Fibroblast of mammary gland (primary cell): Measurements from ENCODE around the gene EGFLAM.

Source experiments
- DNase-seq: peaks from one replicate; pipeline ENCODE4 v3.0.0-alpha.2; 2010; ENCODE audit warnings: low read depth
- H3K4me3 ChIP-seq: 2 replicates; pipeline ENCODE4 v1.5.1; 2011; ENCODE audit warnings: low read depth, mild to moderate bottlenecking, low read length, moderate library complexity; ENCODE audit not compliant: control insufficient read depth
- TF ChIP-seq, protein P1 (sequence below): conservative IDR thresholded peaks from 2 replicates; pipeline ENCODE4 v1.5.1; 2011; ENCODE audit warnings: low read depth, low read length, inconsistent platforms; ENCODE audit not compliant: control insufficient read depth, insufficient read depth

Gene EGFLAM

GRCh38 chr5:38451074-38451725 is 192.8 kb downstream of the EGFLAM start:
- H3K4me3 ChIP-seq = no peak overlapping the region
- peak; percentile 80 for DNase-seq
- TF ChIP-seq, protein P1, sequence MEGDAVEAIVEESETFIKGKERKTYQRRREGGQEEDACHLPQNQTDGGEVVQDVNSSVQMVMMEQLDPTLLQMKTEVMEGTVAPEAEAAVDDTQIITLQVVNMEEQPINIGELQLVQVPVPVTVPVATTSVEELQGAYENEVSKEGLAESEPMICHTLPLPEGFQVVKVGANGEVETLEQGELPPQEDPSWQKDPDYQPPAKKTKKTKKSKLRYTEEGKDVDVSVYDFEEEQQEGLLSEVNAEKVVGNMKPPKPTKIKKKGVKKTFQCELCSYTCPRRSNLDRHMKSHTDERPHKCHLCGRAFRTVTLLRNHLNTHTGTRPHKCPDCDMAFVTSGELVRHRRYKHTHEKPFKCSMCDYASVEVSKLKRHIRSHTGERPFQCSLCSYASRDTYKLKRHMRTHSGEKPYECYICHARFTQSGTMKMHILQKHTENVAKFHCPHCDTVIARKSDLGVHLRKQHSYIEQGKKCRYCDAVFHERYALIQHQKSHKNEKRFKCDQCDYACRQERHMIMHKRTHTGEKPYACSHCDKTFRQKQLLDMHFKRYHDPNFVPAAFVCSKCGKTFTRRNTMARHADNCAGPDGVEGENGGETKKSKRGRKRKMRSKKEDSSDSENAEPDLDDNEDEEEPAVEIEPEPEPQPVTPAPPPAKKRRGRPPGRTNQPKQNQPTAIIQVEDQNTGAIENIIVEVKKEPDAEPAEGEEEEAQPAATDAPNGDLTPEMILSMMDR = no peak

- no peak for DNase-seq
- H3K4me3 ChIP-seq = no peak overlapping the region
- TF ChIP-seq, protein P1 = no peak
These were observed 193.8 kb downstream of the EGFLAM start for GRCh38 chr5:38452201-38452600.

- DNase-seq = no peak
These were observed 195.1 kb downstream of the EGFLAM start for GRCh38 chr5:38453506-38453905.

DNA sequence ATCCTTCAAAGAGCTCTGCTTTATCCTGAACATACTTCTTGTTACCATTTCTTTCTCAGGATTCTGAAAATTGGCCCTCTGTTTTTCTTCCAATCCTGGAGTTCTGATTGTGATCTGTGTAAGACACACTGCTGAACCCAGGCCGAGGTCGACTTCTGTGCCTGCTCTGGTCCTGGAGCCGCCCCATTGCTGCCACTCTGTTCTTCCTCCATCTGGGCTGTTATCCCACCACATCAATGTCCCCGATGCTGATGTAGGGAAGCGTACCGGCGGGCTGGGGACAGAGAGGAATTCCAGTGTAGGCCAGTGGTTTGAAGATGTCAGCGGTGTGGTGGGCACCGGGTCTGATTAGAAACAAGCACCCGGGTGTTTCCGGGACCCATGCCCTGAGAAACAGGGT is 195.6 kb downstream of the EGFLAM start:
- no peak overlapping the region for H3K4me3 ChIP-seq
- DNase-seq = no peak
- TF ChIP-seq, protein P1 = no peak

More at GRCh38 chr5:38453506-38453905, 195.1 kb downstream of the EGFLAM start:
- TF ChIP-seq, protein P1 = no peak
- no peak overlapping the region for H3K4me3 ChIP-seq

DNA sequence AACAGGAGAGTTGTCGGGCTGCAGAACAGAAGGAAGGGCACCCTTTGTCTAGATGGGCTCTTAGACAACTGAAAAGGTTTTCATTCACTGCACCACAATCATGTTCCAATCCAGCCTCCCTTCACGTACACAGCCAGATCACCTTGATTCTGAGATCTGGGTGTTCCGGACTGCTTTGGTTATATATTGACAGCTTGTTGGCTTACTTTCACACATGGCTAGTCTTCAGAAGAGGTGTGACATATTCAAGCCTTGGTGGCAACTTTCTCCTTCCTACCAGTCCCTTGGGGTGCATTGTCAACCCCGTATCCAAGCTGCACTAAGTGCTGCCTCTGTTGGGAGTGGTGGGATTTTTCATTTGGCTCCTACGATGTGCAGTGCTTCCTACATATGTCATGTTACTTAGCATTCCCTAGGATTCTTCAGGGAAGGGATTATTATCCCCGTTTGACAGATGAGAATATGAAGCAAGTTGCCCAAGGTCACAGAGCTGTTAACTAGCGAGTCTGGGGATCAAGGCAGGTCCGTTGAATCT is 197.5 kb downstream of the EGFLAM start:
- H3K4me3 ChIP-seq = no peak overlapping the region
- DNase-seq = no peak
- TF ChIP-seq, protein P1 = no peak

- TF ChIP-seq, protein P1 = no peak
- DNase-seq = peak; percentile 62
- no peak overlapping the region for H3K4me3 ChIP-seq
These were observed 198.5 kb downstream of the EGFLAM start for GRCh38 chr5:38456657-38457399.
